Renal cortical epithelial cell (primary cell): Measurements from ENCODE around the gene RAB40B. TPM values are rescaled to one million over a fixed set of nuclear protein-coding genes. Genes with fewer than 3 reads are reported as not detected.
A peak's percentile ranks its signal among the peaks of the same experiment; 100 is the strongest.

Experiments used
- DNase-seq: peaks from one replicate; pipeline ENCODE4 v3.0.0-alpha.2; 2011; ENCODE audit warnings: low read depth
- total RNA-seq: library from RNA; depleted of rRNA; stranded (reverse); fragments of >200 nt; gene quantifications from 2 replicates; pipeline ENCODE4 v1.2.3, GENCODE V29; 2014

The RAB40B gene
- total RNA-seq, 1 donor from 2014 or later: 31.5 TPM

GRCh38 chr17:82649501-82650261 lies 48.8 kb downstream of the RAB40B start:
- no peak for DNase-seq

- DNase-seq: no peak
These were observed 49.7 kb downstream of the RAB40B start for GRCh38 chr17:82648742-82649331.

GRCh38 chr17:82648165-82648668 lies 50.3 kb downstream of the RAB40B start, which contains the start of gene WDR45B:
WDR45B (minus strand) TSS chr17:82648444; CDS start chr17:82648340, 104 bp downstream.
- DNase-seq: peak; percentile 81

GRCh38 chr17:82647593-82648164 lies 50.8 kb downstream of the RAB40B start:
- no peak for DNase-seq

- DNase-seq: peak; percentile 16
These were observed 53.0 kb downstream of the RAB40B start for GRCh38 chr17:82645516-82645915.

GRCh38 chr17:82644148-82644547 lies 54.4 kb downstream of the RAB40B start:
- DNase-seq: no peak

- DNase-seq: no peak
These were observed 56.5 kb downstream of the RAB40B start for GRCh38 chr17:82642022-82642421.

GRCh38 chr17:82640036-82640435 lies 58.5 kb downstream of the RAB40B start:
- DNase-seq: no peak

GRCh38 chr17:82639628-82640027 lies 58.9 kb downstream of the RAB40B start:
- DNase-seq: no peak

GRCh38 chr17:82638183-82638773 lies 60.2 kb downstream of the RAB40B start:
- no peak for DNase-seq

- peak; percentile 40 for DNase-seq
These were observed 61.6 kb downstream of the RAB40B start for GRCh38 chr17:82636626-82637598.

- no peak for DNase-seq
These were observed 65.2 kb downstream of the RAB40B start for GRCh38 chr17:82633343-82633742.

- DNase-seq: no peak
These were observed 66.0 kb downstream of the RAB40B start for GRCh38 chr17:82632451-82632850.

- DNase-seq: no peak
These were observed 67.0 kb downstream of the RAB40B start for GRCh38 chr17:82631544-82631943.

GRCh38 chr17:82630212-82630611 lies 68.3 kb downstream of the RAB40B start:
- DNase-seq: no peak

- no peak for DNase-seq
These were observed 68.8 kb downstream of the RAB40B start for GRCh38 chr17:82629748-82630147.

GRCh38 chr17:82627405-82627804 lies 71.1 kb downstream of the RAB40B start:
- DNase-seq: no peak

GRCh38 chr17:82623707-82624106 lies 74.8 kb downstream of the RAB40B start:
- no peak for DNase-seq

GRCh38 chr17:82619641-82620040 lies 78.9 kb downstream of the RAB40B start:
- no peak for DNase-seq

- DNase-seq: no peak
These were observed 79.3 kb downstream of the RAB40B start for GRCh38 chr17:82619211-82619610.

GRCh38 chr17:82616021-82616711 lies 82.3 kb downstream of the RAB40B start:
- no peak for DNase-seq
